CD4-positive, alpha-beta T cell treated with Interleukin-15 for 4 hours (primary cell): Measurements from ENCODE around the gene CCDC40.
A peak's percentile ranks its signal among the peaks of the same experiment; 100 is the strongest.

Experiments
- DNase-seq: peaks from one replicate; pipeline ENCODE4 v3.0.0-alpha.2; 2020; ENCODE audit warnings: low spot score

The CCDC40 gene

GRCh38 chr17:80000981-80001775 is 35.3 kb upstream of the CCDC40 start:
- DNase-seq, result no peak

- DNase-seq, result no peak
Observed at GRCh38 chr17:80002070-80002641, 34.3 kb upstream of the CCDC40 start.

GRCh38 chr17:80002690-80003490 is 33.6 kb upstream of the CCDC40 start:
- no peak for DNase-seq

GRCh38 chr17:80003969-80004368 is 32.5 kb upstream of the CCDC40 start:
- DNase-seq, result no peak

- peak; percentile 65 for DNase-seq
Observed at GRCh38 chr17:80005360-80006338, 30.8 kb upstream of the CCDC40 start.

- DNase-seq, result no peak
Observed at GRCh38 chr17:80006339-80006720, 30.1 kb upstream of the CCDC40 start.

GRCh38 chr17:80006811-80007752 is 29.4 kb upstream of the CCDC40 start:
- no peak for DNase-seq

- no peak for DNase-seq
Observed at GRCh38 chr17:80007939-80008338, 28.5 kb upstream of the CCDC40 start.

GRCh38 chr17:80008383-80008840 is 28.0 kb upstream of the CCDC40 start:
- DNase-seq, result peak; percentile 74

GRCh38 chr17:80008848-80009247 is 27.6 kb upstream of the CCDC40 start:
- no peak for DNase-seq

GRCh38 chr17:80009391-80010282 is 26.8 kb upstream of the CCDC40 start:
- DNase-seq, result no peak

GRCh38 chr17:80010283-80010858 is 26.1 kb upstream of the CCDC40 start:
- no peak for DNase-seq

GRCh38 chr17:80011989-80012555 is 24.4 kb upstream of the CCDC40 start:
- DNase-seq, result no peak

- DNase-seq, result no peak
Observed at GRCh38 chr17:80012765-80013741, 23.4 kb upstream of the CCDC40 start.

- no peak for DNase-seq
Observed at GRCh38 chr17:80017226-80018010, 19.0 kb upstream of the CCDC40 start.

GRCh38 chr17:80018917-80019651 is 17.4 kb upstream of the CCDC40 start:
- no peak for DNase-seq
